ENCODE results near the gene RTL1. TPM values are rescaled to one million over a fixed set of nuclear protein-coding genes. Genes with fewer than 3 reads are reported as not detected.

The RTL1 gene
- total RNA-seq, 1 experiment from 2014 or later, result not detected

GRCh38 chr14:100885196-100885595 is 18.3 kb downstream of the RTL1 start:
- no CpG with 5 or more reads among the region's 2 CpGs for WGBS (ENCODE audit: extremely low coverage, insufficient read length, low lambda C conversion rate)
- peaks cover 6 to 15% (median 12%) of the 10 kb centered on the region in 3 experiments for H3K36me3 Mint-ChIP-seq (ENCODE audit: insufficient read depth in 1 of 3, low read depth in 3 of 3)
- no peak overlapping the region for H2BK5ac ChIP-seq (ENCODE audit: insufficient read length, low read length)
- H3K9me3 Mint-ChIP-seq, result peaks cover 14 to 21% of the 10 kb centered on the region in 2 experiments
- no peak overlapping the region for H3K4me3 Mint-ChIP-seq
- H3K4me1 ChIP-seq (ENCODE audit: insufficient read depth, low read length), result peaks cover 4% of the 10 kb centered on the region; the same call in 1 of the 2 replicates
- no peaks in the 10 kb centered on the region for H3K23me2 ChIP-seq (ENCODE audit: insufficient read length, low read depth, low read length, poor library complexity, severe bottlenecking)
- H3K79me2 ChIP-seq (ENCODE audit: insufficient read depth, low read length), result no peaks in the 10 kb centered on the region
- peaks cover 18% of the 10 kb centered on the region for H3K27me3 Mint-ChIP-seq (ENCODE audit: low read depth)
- no peak overlapping the region for H3K18ac ChIP-seq (ENCODE audit: insufficient read length, low read depth, low read length)
- H3K14ac ChIP-seq (ENCODE audit: insufficient read depth, low read length), result no peak overlapping the region
- no peak overlapping the region for H3K23ac ChIP-seq (ENCODE audit: insufficient read length, low read depth, low read length)
- H3K27me3 ChIP-seq (ENCODE audit: insufficient read depth, low read length), result no peaks in the 10 kb centered on the region
- H3K4ac ChIP-seq (ENCODE audit: low read depth, low read length), result no peak overlapping the region
- H4K91ac ChIP-seq (ENCODE audit: insufficient read length, low read depth, low read length), result no peak overlapping the region
- DNase-seq, result no peak
- no peak for TF ChIP-seq CTCF (conservative IDR thresholded peaks at IDR 0.05)
- no peak overlapping the region for H3T11ph ChIP-seq (ENCODE audit: low read length)
- no peak overlapping the region for H3K9ac ChIP-seq (ENCODE audit: extremely low read depth, insufficient read length, low read length)
- H3K56ac ChIP-seq (ENCODE audit: insufficient read length, low read depth, low read length), result no peak overlapping the region
- H3K27ac ChIP-seq (ENCODE audit: insufficient read length, low read depth, low read length), result no peak overlapping the region
- no peak overlapping the region for H2AK5ac ChIP-seq (ENCODE audit: insufficient read length, low read length)
- H4K5ac ChIP-seq (ENCODE audit: insufficient read length, low read depth, low read length), result no peak overlapping the region
- H2BK20ac ChIP-seq (ENCODE audit: low read depth, low read length, poor library complexity, severe bottlenecking), result no peak overlapping the region
- no peaks in the 10 kb centered on the region for H3K9me3 ChIP-seq (ENCODE audit: control insufficient read depth, low read depth, low read length)
- H3K4me2 ChIP-seq (ENCODE audit: insufficient read depth, insufficient read length, low read length), result no peak overlapping the region
- no peak overlapping the region for H2BK120ac ChIP-seq (ENCODE audit: low read depth, low read length, poor library complexity, severe bottlenecking)
- no peak overlapping the region for H3K27ac Mint-ChIP-seq
- H2BK12ac ChIP-seq (ENCODE audit: insufficient read length, low read depth, low read length), result no peak overlapping the region
- H3K4me1 Mint-ChIP-seq, result peaks cover 8 to 13% of the 10 kb centered on the region in 2 experiments
- no peaks in the 10 kb centered on the region for H4K20me1 ChIP-seq (ENCODE audit: control insufficient read depth, insufficient read depth, insufficient read length)
- H2AFZ ChIP-seq (ENCODE audit: low read length), result no peak overlapping the region
- no peaks in the 10 kb centered on the region for H3K79me1 ChIP-seq (ENCODE audit: insufficient read depth, low read depth, low read length, poor library complexity, severe bottlenecking)
- H4K8ac ChIP-seq (replicated peaks; ENCODE audit: insufficient read length, low read depth, low read length), result no peak overlapping the region
- no peak overlapping the region for H2BK15ac ChIP-seq (ENCODE audit: low read depth, low read length)

Data from H9 (cell line).